Breast epithelium (tissue), 3 donors: Measurements from ENCODE around the gene IFNLR1.

Experiments used
- POLR2A ChIP-seq: fragments of 450-650 bp; IDR thresholded peaks from one replicate; pipeline ENCODE4 v1.6.1; 2016; ENCODE audit warnings: antibody characterized with exemption, mild to moderate bottlenecking, moderate library complexity
- TF ChIP-seq, protein P1 (sequence below), 3 donors: fragments of 450-650 bp; IDR thresholded peaks; one replicate each; pipeline ENCODE4 v1.5.1; 2016 to 2017; ENCODE audit warnings: antibody characterized with exemption in 3 of 3, mild to moderate bottlenecking in 3 of 3, moderate library complexity in 3 of 3

DNA sequence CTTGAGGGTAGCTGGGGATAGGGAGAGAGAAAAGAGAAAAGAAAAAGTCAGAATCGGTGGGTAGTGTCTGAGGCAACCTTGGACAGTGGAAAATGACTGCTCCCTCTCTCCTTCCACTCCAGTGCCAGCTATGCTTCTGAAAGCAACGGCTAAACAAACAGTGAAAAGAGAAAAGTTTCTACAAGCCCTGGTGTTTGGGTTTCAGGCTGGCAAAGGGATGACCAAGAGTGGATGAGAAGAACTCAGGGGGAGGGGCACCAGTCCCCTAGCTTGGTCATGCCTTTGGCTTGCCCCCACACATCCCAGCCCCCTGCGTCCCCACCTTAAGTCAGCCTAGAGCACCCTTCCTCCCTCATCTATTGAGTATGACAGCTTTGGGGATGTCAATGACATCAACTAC lies 52.7 kb downstream of the IFNLR1 start:
- no peak for TF ChIP-seq POLR2A
- TF ChIP-seq, protein P1, sequence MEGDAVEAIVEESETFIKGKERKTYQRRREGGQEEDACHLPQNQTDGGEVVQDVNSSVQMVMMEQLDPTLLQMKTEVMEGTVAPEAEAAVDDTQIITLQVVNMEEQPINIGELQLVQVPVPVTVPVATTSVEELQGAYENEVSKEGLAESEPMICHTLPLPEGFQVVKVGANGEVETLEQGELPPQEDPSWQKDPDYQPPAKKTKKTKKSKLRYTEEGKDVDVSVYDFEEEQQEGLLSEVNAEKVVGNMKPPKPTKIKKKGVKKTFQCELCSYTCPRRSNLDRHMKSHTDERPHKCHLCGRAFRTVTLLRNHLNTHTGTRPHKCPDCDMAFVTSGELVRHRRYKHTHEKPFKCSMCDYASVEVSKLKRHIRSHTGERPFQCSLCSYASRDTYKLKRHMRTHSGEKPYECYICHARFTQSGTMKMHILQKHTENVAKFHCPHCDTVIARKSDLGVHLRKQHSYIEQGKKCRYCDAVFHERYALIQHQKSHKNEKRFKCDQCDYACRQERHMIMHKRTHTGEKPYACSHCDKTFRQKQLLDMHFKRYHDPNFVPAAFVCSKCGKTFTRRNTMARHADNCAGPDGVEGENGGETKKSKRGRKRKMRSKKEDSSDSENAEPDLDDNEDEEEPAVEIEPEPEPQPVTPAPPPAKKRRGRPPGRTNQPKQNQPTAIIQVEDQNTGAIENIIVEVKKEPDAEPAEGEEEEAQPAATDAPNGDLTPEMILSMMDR (IDR thresholded peaks at IDR 0.05): no peak
